HL-60 (cell line): Measurements from ENCODE around the gene TMEM255B.

Experiments used
- CTCF ChIP-seq: IDR thresholded peaks from one replicate; pipeline ENCODE4 v1.5.1; 2011; ENCODE audit warnings: low read length, control low read depth, inconsistent platforms; ENCODE audit not compliant: insufficient read depth
- GABPA ChIP-seq: IDR thresholded peaks from 2 replicates; pipeline ENCODE4 v1.6.1; 2012; ENCODE audit warnings: low read depth
- POLR2AphosphoS5 ChIP-seq: IDR thresholded peaks from 2 replicates; pipeline ENCODE4 v1.6.1; 2012; ENCODE audit warnings: low read depth
- REST ChIP-seq: IDR thresholded peaks from 2 replicates; pipeline ENCODE4 v1.6.1; 2012; ENCODE audit warnings: low read depth; ENCODE audit not compliant: insufficient replicate concordance
- SPI1 ChIP-seq: IDR thresholded peaks from 2 replicates; pipeline ENCODE4 v1.6.1; 2012; ENCODE audit warnings: low read depth, mild to moderate bottlenecking, borderline replicate concordance

- TF ChIP-seq CTCF (no peak), REST (no peak), GABPA (no peak), SPI1 (no peak), POLR2AphosphoS5 (no peak)
Measured at GRCh38 chr13:113804703-113805430, 45.8 kb downstream of the TMEM255B start.
